Measurements from ENCODE around the gene CMPK2. TPM values are rescaled to one million over a fixed set of nuclear protein-coding genes. Genes with fewer than 3 reads are reported as not detected.

Gene CMPK2
- total and polyA plus RNA-seq, 9 of the 15 experiments (the other 6 are each of a cell fraction or from before 2014, with no cell fraction given): 2.6 to 10.5 (median 5.0) TPM

DNA sequence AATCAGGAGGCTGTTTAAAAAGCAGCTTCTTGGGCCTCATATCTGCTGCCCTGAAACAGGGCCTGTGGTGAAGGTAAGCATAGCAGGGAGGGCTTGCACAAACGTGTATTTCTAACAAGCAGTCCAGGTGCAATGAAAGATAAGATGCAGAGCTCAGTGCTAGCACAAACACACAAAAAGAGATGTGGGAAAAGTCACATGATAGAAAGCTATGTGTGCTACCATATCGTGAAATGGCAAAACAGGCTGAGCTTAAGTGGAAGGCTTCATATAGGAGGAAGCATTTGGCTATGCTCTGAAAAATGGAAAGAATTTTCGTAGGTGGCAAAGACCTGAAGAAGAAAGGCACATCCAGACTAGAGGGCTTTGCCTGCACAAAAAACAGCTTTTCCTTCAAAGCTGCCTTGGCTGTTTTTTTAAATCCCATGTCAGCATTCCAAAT is 22.1 kb upstream of the CMPK2 start (continued):
- no peak for TF ChIP-seq CSDE1 (IDR thresholded peaks at IDR 0.05)
- TF ChIP-seq, protein P1, sequence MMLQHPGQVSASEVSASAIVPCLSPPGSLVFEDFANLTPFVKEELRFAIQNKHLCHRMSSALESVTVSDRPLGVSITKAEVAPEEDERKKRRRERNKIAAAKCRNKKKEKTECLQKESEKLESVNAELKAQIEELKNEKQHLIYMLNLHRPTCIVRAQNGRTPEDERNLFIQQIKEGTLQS (IDR thresholded peaks at IDR 0.05): no peak
- TF ChIP-seq, protein P1 (CRISPR knock-in tag; conservative IDR thresholded peaks at IDR 0.05): 0 out of 2 replicates have a peak, but pooled peaks have one; percentile 54
- no peak for TF ChIP-seq MEIS2 (IDR thresholded peaks at IDR 0.05; ENCODE audit: partially characterized antibody)
- TF ChIP-seq, protein P2, sequence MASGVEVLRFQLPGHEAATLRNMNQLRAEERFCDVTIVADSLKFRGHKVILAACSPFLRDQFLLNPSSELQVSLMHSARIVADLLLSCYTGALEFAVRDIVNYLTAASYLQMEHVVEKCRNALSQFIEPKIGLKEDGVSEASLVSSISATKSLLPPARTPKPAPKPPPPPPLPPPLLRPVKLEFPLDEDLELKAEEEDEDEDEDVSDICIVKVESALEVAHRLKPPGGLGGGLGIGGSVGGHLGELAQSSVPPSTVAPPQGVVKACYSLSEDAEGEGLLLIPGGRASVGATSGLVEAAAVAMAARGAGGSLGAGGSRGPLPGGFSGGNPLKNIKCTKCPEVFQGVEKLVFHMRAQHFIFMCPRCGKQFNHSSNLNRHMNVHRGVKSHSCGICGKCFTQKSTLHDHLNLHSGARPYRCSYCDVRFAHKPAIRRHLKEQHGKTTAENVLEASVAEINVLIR (CRISPR knock-in tag; IDR thresholded peaks at IDR 0.05): peak; percentile 39
- TF ChIP-seq SMARCA4 (IDR thresholded peaks at IDR 0.05): peak; percentile 93
- peak; percentile 34; the same call in 1 of the 2 replicates for TF ChIP-seq KLF6 (CRISPR knock-in tag; IDR thresholded peaks at IDR 0.05; ENCODE audit: borderline replicate concordance)
- TF ChIP-seq, protein P3, sequence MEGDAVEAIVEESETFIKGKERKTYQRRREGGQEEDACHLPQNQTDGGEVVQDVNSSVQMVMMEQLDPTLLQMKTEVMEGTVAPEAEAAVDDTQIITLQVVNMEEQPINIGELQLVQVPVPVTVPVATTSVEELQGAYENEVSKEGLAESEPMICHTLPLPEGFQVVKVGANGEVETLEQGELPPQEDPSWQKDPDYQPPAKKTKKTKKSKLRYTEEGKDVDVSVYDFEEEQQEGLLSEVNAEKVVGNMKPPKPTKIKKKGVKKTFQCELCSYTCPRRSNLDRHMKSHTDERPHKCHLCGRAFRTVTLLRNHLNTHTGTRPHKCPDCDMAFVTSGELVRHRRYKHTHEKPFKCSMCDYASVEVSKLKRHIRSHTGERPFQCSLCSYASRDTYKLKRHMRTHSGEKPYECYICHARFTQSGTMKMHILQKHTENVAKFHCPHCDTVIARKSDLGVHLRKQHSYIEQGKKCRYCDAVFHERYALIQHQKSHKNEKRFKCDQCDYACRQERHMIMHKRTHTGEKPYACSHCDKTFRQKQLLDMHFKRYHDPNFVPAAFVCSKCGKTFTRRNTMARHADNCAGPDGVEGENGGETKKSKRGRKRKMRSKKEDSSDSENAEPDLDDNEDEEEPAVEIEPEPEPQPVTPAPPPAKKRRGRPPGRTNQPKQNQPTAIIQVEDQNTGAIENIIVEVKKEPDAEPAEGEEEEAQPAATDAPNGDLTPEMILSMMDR (IDR thresholded peaks at IDR 0.05 in 2 of 3, conservative IDR thresholded peaks at IDR 0.05 in 1 of 3; ENCODE audit: insufficient read depth in 2 of 3, low read depth in 1 of 3, low read length in 3 of 3): peak in 2 of 3 experiments; percentile 5 to 15; a peak in 1 of 6 replicates
- TF ChIP-seq, protein P4, sequence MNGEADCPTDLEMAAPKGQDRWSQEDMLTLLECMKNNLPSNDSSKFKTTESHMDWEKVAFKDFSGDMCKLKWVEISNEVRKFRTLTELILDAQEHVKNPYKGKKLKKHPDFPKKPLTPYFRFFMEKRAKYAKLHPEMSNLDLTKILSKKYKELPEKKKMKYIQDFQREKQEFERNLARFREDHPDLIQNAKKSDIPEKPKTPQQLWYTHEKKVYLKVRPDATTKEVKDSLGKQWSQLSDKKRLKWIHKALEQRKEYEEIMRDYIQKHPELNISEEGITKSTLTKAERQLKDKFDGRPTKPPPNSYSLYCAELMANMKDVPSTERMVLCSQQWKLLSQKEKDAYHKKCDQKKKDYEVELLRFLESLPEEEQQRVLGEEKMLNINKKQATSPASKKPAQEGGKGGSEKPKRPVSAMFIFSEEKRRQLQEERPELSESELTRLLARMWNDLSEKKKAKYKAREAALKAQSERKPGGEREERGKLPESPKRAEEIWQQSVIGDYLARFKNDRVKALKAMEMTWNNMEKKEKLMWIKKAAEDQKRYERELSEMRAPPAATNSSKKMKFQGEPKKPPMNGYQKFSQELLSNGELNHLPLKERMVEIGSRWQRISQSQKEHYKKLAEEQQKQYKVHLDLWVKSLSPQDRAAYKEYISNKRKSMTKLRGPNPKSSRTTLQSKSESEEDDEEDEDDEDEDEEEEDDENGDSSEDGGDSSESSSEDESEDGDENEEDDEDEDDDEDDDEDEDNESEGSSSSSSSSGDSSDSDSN (IDR thresholded peaks at IDR 0.05; ENCODE audit: borderline replicate concordance in 1 of 2, low read depth in 2 of 2, low read length in 2 of 2): 0 out of 4 replicates have a peak, but pooled peaks of 1 of the 2 experiments have one; percentile 35
- TF ChIP-seq YY1 (IDR thresholded peaks at IDR 0.05; ENCODE audit: borderline replicate concordance in 1 of 3, control insufficient read depth in 1 of 3, extremely low read depth in 1 of 3, insufficient read depth in 3 of 3, insufficient read length in 1 of 3, insufficient replicate concordance in 2 of 3, low read depth in 1 of 3, low read length in 2 of 3): peak in 1 of 3 experiments; percentile 29
- TF ChIP-seq, protein P5, sequence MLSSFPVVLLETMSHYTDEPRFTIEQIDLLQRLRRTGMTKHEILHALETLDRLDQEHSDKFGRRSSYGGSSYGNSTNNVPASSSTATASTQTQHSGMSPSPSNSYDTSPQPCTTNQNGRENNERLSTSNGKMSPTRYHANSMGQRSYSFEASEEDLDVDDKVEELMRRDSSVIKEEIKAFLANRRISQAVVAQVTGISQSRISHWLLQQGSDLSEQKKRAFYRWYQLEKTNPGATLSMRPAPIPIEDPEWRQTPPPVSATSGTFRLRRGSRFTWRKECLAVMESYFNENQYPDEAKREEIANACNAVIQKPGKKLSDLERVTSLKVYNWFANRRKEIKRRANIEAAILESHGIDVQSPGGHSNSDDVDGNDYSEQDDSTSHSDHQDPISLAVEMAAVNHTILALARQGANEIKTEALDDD (IDR thresholded peaks at IDR 0.05): peak; percentile 33; the same call in 1 of the 2 replicates
- TF ChIP-seq ATF7 (IDR thresholded peaks at IDR 0.05): 0 out of 2 replicates have a peak, but pooled peaks have one; percentile 57
- TF ChIP-seq FOXP1 (CRISPR knock-in tag; IDR thresholded peaks at IDR 0.05): no peak
- TF ChIP-seq, protein P6, sequence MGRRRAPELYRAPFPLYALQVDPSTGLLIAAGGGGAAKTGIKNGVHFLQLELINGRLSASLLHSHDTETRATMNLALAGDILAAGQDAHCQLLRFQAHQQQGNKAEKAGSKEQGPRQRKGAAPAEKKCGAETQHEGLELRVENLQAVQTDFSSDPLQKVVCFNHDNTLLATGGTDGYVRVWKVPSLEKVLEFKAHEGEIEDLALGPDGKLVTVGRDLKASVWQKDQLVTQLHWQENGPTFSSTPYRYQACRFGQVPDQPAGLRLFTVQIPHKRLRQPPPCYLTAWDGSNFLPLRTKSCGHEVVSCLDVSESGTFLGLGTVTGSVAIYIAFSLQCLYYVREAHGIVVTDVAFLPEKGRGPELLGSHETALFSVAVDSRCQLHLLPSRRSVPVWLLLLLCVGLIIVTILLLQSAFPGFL (CRISPR knock-in tag; IDR thresholded peaks at IDR 0.05): no peak
- TF ChIP-seq ZFP36 (IDR thresholded peaks at IDR 0.05; ENCODE audit: low read depth, low read length, partially characterized antibody): peak; percentile 78
- TF ChIP-seq NONO (IDR thresholded peaks at IDR 0.05; ENCODE audit: low read depth in 2 of 2, low read length in 1 of 2): 0 out of 4 replicates have a peak, but pooled peaks of 1 of the 2 experiments have one; percentile 73
- TF ChIP-seq NFXL1 (CRISPR knock-in tag; IDR thresholded peaks at IDR 0.05): no peak
- no peak for TF ChIP-seq NR1H2 (CRISPR knock-in tag; IDR thresholded peaks at IDR 0.05)

Measured in K562 (cell line).